Liver (tissue), 9 donors: ENCODE results near the gene ZMYND8. TPM values are rescaled to one million over a fixed set of nuclear protein-coding genes. Genes with fewer than 3 reads are reported as not detected.
"Not testable (repeated sequence)": the region's sequence is repeated elsewhere in the genome, so short reads cannot be mapped to it uniquely, and the experiment has no call there.

ENCODE experiments used
- DNase-seq: peaks from one replicate; pipeline ENCODE4 v3.0.0-alpha.2; 2017; ENCODE audit warnings: low spot score
- H3K27ac ChIP-seq, 2 donors: one replicate each; pipeline ENCODE4 v1.7.0; 2013; ENCODE audit warnings: inconsistent platforms in 2 of 2, low read length in 2 of 2, control low read depth in 1 of 2, low read depth in 1 of 2, mild to moderate bottlenecking in 1 of 2
- H3K27me3 ChIP-seq, 4 donors: one replicate each; pipeline versions ENCODE4 v1.6.1 to v1.7.0; 2013; ENCODE audit warnings: low read length in 3 of 4, inconsistent platforms in 1 of 4, mild to moderate bottlenecking in 1 of 4, moderate library complexity in 1 of 4; ENCODE audit not compliant: control insufficient read depth in 4 of 4, insufficient read depth in 4 of 4
- H3K36me3 ChIP-seq, 4 donors: one replicate each; pipeline versions ENCODE4 v1.6.1 to v1.7.0; 2013; ENCODE audit warnings: low read length in 3 of 4, mild to moderate bottlenecking in 3 of 4, low read depth in 1 of 4, moderate library complexity in 1 of 4; ENCODE audit not compliant: control insufficient read depth in 4 of 4, insufficient read depth in 3 of 4
- H3K4me1 ChIP-seq, 4 donors: one replicate each; pipeline versions ENCODE4 v1.6.1 to v1.7.0; 2013; ENCODE audit warnings: low read length in 3 of 4, mild to moderate bottlenecking in 3 of 4, moderate library complexity in 1 of 4; ENCODE audit not compliant: control insufficient read depth in 4 of 4, insufficient read depth in 4 of 4
- H3K4me3 ChIP-seq, 3 donors: one replicate each; pipeline versions ENCODE4 v1.6.1 to v1.7.0; 2013; ENCODE audit warnings: low read length in 3 of 3, control low read depth in 1 of 3, low read depth in 1 of 3, mild to moderate bottlenecking in 1 of 3
- H3K9ac ChIP-seq, 2 donors: one replicate each; pipeline ENCODE4 v1.7.0; 2013; ENCODE audit warnings: low read length in 2 of 2, mild to moderate bottlenecking in 2 of 2, moderate library complexity in 2 of 2, control low read depth in 1 of 2, low read depth in 1 of 2
- H3K9me3 ChIP-seq, 4 donors: one replicate each; pipeline versions ENCODE4 v1.6.1 to v1.7.0; 2013; ENCODE audit warnings: low read length in 3 of 4; ENCODE audit not compliant: control insufficient read depth in 4 of 4
- EGR1 ChIP-seq, 2 donors: IDR thresholded peaks; 2 replicates each; pipeline ENCODE4 v1.6.1; 2016 to 2018; ENCODE audit warnings: antibody characterized with exemption in 2 of 2, low read depth in 2 of 2
- FOXA2 ChIP-seq: IDR thresholded peaks from 2 replicates; pipeline ENCODE4 v1.6.1; 2016; ENCODE audit warnings: antibody characterized with exemption
- GABPA ChIP-seq, 2 donors: IDR thresholded peaks in 1 of 2; conservative IDR thresholded peaks in 1 of 2; 2 replicates each; pipeline ENCODE4 v1.6.1; 2016; ENCODE audit warnings: antibody characterized with exemption in 2 of 2, mild to moderate bottlenecking in 1 of 2, moderate library complexity in 1 of 2
- HNF4A ChIP-seq, 2 donors: conservative IDR thresholded peaks; 2 replicates each; pipeline ENCODE4 v1.6.1; 2016; ENCODE audit warnings: antibody characterized with exemption in 2 of 2, mild to moderate bottlenecking in 2 of 2
- HNF4G ChIP-seq: IDR thresholded peaks from 2 replicates; pipeline ENCODE4 v1.6.1; 2016; ENCODE audit warnings: antibody characterized with exemption
- NR2F2 ChIP-seq: IDR thresholded peaks from 2 replicates; pipeline ENCODE4 v1.6.1; 2016; ENCODE audit warnings: antibody characterized with exemption
- RAD21 ChIP-seq, 2 donors: IDR thresholded peaks; 2 replicates each; pipeline ENCODE4 v1.6.1; 2016; ENCODE audit warnings: antibody characterized with exemption in 2 of 2, mild to moderate bottlenecking in 2 of 2
- RXRA ChIP-seq, 2 donors: IDR thresholded peaks; 2 replicates each; pipeline ENCODE4 v1.6.1; 2017 to 2018; ENCODE audit warnings: antibody characterized with exemption in 2 of 2, mild to moderate bottlenecking in 1 of 2
- TAF1 ChIP-seq: conservative IDR thresholded peaks from 2 replicates; pipeline ENCODE4 v1.6.1; 2016; ENCODE audit warnings: antibody characterized with exemption, mild to moderate bottlenecking
- YY1 ChIP-seq: IDR thresholded peaks from 2 replicates; pipeline ENCODE4 v1.6.1; 2016; ENCODE audit warnings: antibody characterized with exemption, mild to moderate bottlenecking
- whole genome bisulfite sequencing: extraction: QIAGEN DNeasy Blood & Tissue Kit; methylation state at CpG from one replicate; pipeline ENCODE4 v1.1.7; 2013; 5-methylcytosine and 5-hydroxymethylcytosine counted together
- polyA plus RNA-seq, 2 donors: library from polyadenylated mRNA; stranded (reverse) in 1 of 2; unstranded in 1 of 2; fragments of 200-250 nt in 1 of 2; fragments of >200 nt in 1 of 2; fragmentation: Nextera tagmentation in 1 of 2; extraction: Ambion mirVana in 1 of 2; gene quantifications; one replicate each; pipeline versions ENCODE4 v1.2.1 to v1.2.3, GENCODE V29; 2013 to 2015
- total RNA-seq, 2 donors: library from RNA; depleted of rRNA; stranded (reverse); fragments of >200 nt; gene quantifications; one replicate each; pipeline ENCODE4 v1.2.3, GENCODE V29; 2014
- TF ChIP-seq, protein P1 (sequence below): IDR thresholded peaks from 2 replicates; pipeline ENCODE4 v1.6.1; 2016; ENCODE audit warnings: antibody characterized with exemption
- TF ChIP-seq, protein P2 (sequence below): IDR thresholded peaks from 2 replicates; pipeline ENCODE4 v1.6.1; 2016; ENCODE audit warnings: antibody characterized with exemption, mild to moderate bottlenecking
- TF ChIP-seq, protein P3 (sequence below): fragments of 150-350 bp; IDR thresholded peaks from 2 replicates; pipeline ENCODE4 v1.5.1; 2017; ENCODE audit warnings: improper control_type of control experiment, low read depth, low read length; ENCODE audit not compliant: missing input control
- TF ChIP-seq, protein P4 (sequence below): IDR thresholded peaks from 2 replicates; pipeline ENCODE4 v1.6.1; 2016; ENCODE audit warnings: antibody characterized with exemption
- donor health status: healthy.
- donor health status: healthy.
- donor health status: healthy.
- donor health status: healthy.
- donor health status: healthy.

Gene ZMYND8
- total and polyA plus RNA-seq, 4 donors = 3.3 to 23.5 (median 6.8) TPM

DNA sequence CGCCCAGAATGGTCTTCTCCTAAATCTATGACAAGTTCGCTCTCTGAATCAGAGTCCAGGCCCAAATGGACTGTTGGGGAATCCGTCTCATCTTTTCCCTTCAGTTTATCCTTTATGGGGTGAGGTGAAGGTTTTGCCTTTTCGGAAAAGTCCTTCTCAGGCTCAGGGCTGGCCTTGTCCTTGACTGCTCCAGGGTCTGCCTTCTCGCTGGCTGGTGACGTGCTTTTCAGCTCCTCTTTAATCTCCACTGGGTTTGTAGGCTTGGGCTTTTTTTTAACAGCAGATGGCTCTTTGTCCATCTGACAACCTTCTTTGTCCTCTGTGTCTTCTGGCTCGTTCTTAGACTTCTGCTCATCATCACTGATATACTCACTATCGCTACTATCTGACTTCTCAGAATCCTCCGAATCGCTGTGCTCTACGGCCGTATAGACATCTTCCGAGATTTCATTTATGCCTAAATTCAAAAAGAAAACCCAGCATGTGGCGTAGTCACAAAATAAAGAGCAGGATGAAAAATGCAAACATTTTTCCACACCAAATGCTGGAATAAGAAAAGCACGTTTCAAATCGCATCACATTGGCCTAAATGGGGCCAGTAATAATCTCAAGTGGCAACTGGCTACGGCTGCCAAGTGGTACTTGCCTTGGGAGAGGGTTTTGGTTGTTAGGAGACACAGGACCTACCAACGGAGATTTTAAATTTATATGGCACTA lies 110.3 kb downstream of the ZMYND8 start:
- peaks cover 0 to 11% (median 6%) of the 10 kb centered on the region in 4 donors for H3K4me1 ChIP-seq
- H3K9me3 ChIP-seq = no peaks in the 10 kb centered on the region
- H3K27me3 ChIP-seq = no peaks in the 10 kb centered on the region
- DNase-seq = no peak
- TF ChIP-seq GABPA (IDR thresholded peaks at IDR 0.05 in 1 of 2, conservative IDR thresholded peaks at IDR 0.05 in 1 of 2) (no peak), FOXA2 (no peak), HNF4A (conservative IDR thresholded peaks at IDR 0.05) (no peak), EGR1 (IDR thresholded peaks at IDR 0.05; ENCODE audit: low read depth in 2 of 2) (no peak), RAD21 (IDR thresholded peaks at IDR 0.05) (no peak), YY1 (no peak), NR2F2 (no peak)
- TF ChIP-seq, protein P1, sequence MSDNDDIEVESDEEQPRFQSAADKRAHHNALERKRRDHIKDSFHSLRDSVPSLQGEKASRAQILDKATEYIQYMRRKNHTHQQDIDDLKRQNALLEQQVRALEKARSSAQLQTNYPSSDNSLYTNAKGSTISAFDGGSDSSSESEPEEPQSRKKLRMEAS = no peak
- TF ChIP-seq, protein P2, sequence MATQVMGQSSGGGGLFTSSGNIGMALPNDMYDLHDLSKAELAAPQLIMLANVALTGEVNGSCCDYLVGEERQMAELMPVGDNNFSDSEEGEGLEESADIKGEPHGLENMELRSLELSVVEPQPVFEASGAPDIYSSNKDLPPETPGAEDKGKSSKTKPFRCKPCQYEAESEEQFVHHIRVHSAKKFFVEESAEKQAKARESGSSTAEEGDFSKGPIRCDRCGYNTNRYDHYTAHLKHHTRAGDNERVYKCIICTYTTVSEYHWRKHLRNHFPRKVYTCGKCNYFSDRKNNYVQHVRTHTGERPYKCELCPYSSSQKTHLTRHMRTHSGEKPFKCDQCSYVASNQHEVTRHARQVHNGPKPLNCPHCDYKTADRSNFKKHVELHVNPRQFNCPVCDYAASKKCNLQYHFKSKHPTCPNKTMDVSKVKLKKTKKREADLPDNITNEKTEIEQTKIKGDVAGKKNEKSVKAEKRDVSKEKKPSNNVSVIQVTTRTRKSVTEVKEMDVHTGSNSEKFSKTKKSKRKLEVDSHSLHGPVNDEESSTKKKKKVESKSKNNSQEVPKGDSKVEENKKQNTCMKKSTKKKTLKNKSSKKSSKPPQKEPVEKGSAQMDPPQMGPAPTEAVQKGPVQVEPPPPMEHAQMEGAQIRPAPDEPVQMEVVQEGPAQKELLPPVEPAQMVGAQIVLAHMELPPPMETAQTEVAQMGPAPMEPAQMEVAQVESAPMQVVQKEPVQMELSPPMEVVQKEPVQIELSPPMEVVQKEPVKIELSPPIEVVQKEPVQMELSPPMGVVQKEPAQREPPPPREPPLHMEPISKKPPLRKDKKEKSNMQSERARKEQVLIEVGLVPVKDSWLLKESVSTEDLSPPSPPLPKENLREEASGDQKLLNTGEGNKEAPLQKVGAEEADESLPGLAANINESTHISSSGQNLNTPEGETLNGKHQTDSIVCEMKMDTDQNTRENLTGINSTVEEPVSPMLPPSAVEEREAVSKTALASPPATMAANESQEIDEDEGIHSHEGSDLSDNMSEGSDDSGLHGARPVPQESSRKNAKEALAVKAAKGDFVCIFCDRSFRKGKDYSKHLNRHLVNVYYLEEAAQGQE = no peak
- TF ChIP-seq, protein P3, sequence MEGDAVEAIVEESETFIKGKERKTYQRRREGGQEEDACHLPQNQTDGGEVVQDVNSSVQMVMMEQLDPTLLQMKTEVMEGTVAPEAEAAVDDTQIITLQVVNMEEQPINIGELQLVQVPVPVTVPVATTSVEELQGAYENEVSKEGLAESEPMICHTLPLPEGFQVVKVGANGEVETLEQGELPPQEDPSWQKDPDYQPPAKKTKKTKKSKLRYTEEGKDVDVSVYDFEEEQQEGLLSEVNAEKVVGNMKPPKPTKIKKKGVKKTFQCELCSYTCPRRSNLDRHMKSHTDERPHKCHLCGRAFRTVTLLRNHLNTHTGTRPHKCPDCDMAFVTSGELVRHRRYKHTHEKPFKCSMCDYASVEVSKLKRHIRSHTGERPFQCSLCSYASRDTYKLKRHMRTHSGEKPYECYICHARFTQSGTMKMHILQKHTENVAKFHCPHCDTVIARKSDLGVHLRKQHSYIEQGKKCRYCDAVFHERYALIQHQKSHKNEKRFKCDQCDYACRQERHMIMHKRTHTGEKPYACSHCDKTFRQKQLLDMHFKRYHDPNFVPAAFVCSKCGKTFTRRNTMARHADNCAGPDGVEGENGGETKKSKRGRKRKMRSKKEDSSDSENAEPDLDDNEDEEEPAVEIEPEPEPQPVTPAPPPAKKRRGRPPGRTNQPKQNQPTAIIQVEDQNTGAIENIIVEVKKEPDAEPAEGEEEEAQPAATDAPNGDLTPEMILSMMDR = no peak
- no peak overlapping the region for H3K4me3 ChIP-seq
- H3K36me3 ChIP-seq = peaks cover 2 to 33% (median 19%) of the 10 kb centered on the region in 4 donors
- no peak overlapping the region for H3K9ac ChIP-seq
- WGBS = 97% methylated on average over 18 of the region's 18 CpGs
- no peak overlapping the region for H3K27ac ChIP-seq

- H3K4me3 ChIP-seq, H3K27ac ChIP-seq, H3K9me3 ChIP-seq, DNase-seq, H3K27me3 ChIP-seq, H3K9ac ChIP-seq: not testable (repeated sequence)
- Histone ChIP-seq H3K36me3 (peaks cover 2 to 33% (median 19%) of the 10 kb centered on the region in 4 donors), H3K4me1 (peaks cover 0 to 11% (median 6%) of the 10 kb centered on the region in 4 donors)
- 95% methylated on average over 11 of the region's 11 CpGs for WGBS
These were observed 111.3 kb downstream of the ZMYND8 start for GRCh38 chr20:47245166-47245565.

DNA sequence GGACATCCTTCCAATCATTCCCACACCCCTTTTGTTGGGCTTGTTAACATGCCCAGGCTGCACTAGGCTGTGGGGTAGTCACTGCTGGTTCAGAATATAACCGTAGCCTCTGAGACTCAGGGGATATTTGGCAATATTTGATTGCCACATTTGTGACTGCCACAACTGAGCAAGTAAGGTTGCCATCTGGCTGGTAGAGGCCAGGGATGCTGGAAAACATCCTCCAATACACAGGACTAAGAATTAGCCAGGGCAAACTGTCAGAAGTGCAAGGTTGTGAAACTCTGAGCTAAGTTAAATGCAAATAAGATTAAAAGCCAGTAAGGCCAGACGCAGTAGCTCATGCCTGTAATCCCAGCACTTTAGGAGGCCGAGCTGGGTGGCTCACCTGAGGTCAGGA lies 112.0 kb downstream of the ZMYND8 start:
- H3K27me3 ChIP-seq = no peaks in the 10 kb centered on the region
- H3K9ac ChIP-seq = no peak overlapping the region
- no peak overlapping the region for H3K4me3 ChIP-seq
- no peak overlapping the region for H3K27ac ChIP-seq
- peaks cover 0 to 11% (median 6%) of the 10 kb centered on the region in 4 donors for H3K4me1 ChIP-seq
- peaks cover 6 to 28% (median 20%) of the 10 kb centered on the region in 4 donors for H3K36me3 ChIP-seq
- WGBS = 35% methylated on average over 3 of the region's 3 CpGs
- no peaks in the 10 kb centered on the region for H3K9me3 ChIP-seq
- no peak for DNase-seq
- TF ChIP-seq RXRA (IDR thresholded peaks at IDR 0.05) = peak; percentile 76 to 91
- no peak for TF ChIP-seq TAF1
- TF ChIP-seq, protein P4, sequence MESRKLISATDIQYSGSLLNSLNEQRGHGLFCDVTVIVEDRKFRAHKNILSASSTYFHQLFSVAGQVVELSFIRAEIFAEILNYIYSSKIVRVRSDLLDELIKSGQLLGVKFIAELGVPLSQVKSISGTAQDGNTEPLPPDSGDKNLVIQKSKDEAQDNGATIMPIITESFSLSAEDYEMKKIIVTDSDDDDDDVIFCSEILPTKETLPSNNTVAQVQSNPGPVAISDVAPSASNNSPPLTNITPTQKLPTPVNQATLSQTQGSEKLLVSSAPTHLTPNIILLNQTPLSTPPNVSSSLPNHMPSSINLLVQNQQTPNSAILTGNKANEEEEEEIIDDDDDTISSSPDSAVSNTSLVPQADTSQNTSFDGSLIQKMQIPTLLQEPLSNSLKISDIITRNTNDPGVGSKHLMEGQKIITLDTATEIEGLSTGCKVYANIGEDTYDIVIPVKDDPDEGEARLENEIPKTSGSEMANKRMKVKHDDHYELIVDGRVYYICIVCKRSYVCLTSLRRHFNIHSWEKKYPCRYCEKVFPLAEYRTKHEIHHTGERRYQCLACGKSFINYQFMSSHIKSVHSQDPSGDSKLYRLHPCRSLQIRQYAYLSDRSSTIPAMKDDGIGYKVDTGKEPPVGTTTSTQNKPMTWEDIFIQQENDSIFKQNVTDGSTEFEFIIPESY = peak; percentile 31
- no peak for TF ChIP-seq EGR1 (IDR thresholded peaks at IDR 0.05; ENCODE audit: low read depth in 2 of 2)
- peak; percentile 46 for TF ChIP-seq FOXA2
- peak in 1 of 2 donors; percentile 42 for TF ChIP-seq RAD21 (IDR thresholded peaks at IDR 0.05)
- no peak for TF ChIP-seq NR2F2
- TF ChIP-seq, protein P2 = peak; percentile 17
- TF ChIP-seq HNF4G = peak; percentile 14
- TF ChIP-seq, protein P1 = peak; percentile 62
